NT2/D1 (cell line): ENCODE measurements around the gene ESAM.
"Not testable (repeated sequence)": the region's sequence is repeated elsewhere in the genome, so short reads cannot be mapped to it uniquely, and the experiment has no call there.

Source experiments
- DNase-seq: peaks from one replicate; pipeline ENCODE4 v3.0.0-alpha.2; 2011; ENCODE audit warnings: low read depth, low spot score
- H3K27me3 ChIP-seq: 2 replicates; pipeline ENCODE4 v1.6.0; 2011; ENCODE audit warnings: mild to moderate bottlenecking; ENCODE audit not compliant: insufficient read length, insufficient read depth
- H3K36me3 ChIP-seq: 2 replicates; pipeline ENCODE4 v1.6.1; 2011; ENCODE audit warnings: mild to moderate bottlenecking, low read length, mixed read lengths; ENCODE audit not compliant: insufficient read depth, insufficient read length
- H3K4me1 ChIP-seq: 2 replicates; pipeline ENCODE4 v1.5.1; 2011; ENCODE audit not compliant: insufficient read depth, insufficient read length
- H3K4me3 ChIP-seq: 2 replicates; pipeline ENCODE4 v1.5.1; 2011; ENCODE audit warnings: low read depth; ENCODE audit not compliant: insufficient read length
- H3K9ac ChIP-seq: 2 replicates; pipeline ENCODE4 v1.6.0; 2011; ENCODE audit warnings: low read depth; ENCODE audit not compliant: insufficient read length
- H3K9me3 ChIP-seq: 2 replicates; pipeline ENCODE4 v1.5.1; 2011; ENCODE audit warnings: mild to moderate bottlenecking, low read length; ENCODE audit not compliant: insufficient read depth
- SUZ12 ChIP-seq: IDR thresholded peaks from 2 replicates; pipeline ENCODE4 v1.6.1; 2011; ENCODE audit not compliant: insufficient read length, insufficient read depth; ENCODE audit errors: extremely low read depth
- YY1 ChIP-seq: IDR thresholded peaks from 2 replicates; pipeline ENCODE4 v1.6.1; 2011; ENCODE audit not compliant: insufficient read length, insufficient read depth
- ZNF274 ChIP-seq: IDR thresholded peaks from 2 replicates; pipeline ENCODE4 v1.6.1; 2011; ENCODE audit warnings: mild to moderate bottlenecking, low read depth, low read length

Gene ESAM

GRCh38 chr11:124788521-124788920 lies 26.4 kb upstream of the ESAM start:
- no peak overlapping the region for H3K4me3 ChIP-seq
- no peak for DNase-seq

GRCh38 chr11:124784051-124784450 lies 22.0 kb upstream of the ESAM start:
- H3K4me1 ChIP-seq, result no peaks in the 10 kb centered on the region
- H3K4me3 ChIP-seq, result no peak overlapping the region
- no peaks in the 10 kb centered on the region for H3K27me3 ChIP-seq
- DNase-seq, result no peak
- H3K36me3 ChIP-seq, result peaks cover 4% of the 10 kb centered on the region
- no peak overlapping the region for H3K9ac ChIP-seq
- no peaks in the 10 kb centered on the region for H3K9me3 ChIP-seq
- TF ChIP-seq SUZ12 (no peak), ZNF274 (no peak)

More at GRCh38 chr11:124788521-124788920, 26.4 kb upstream of the ESAM start:
- Histone ChIP-seq H3K36me3 (peaks cover 4% of the 10 kb centered on the region), H3K27me3 (no peaks in the 10 kb centered on the region), H3K9me3 (no peaks in the 10 kb centered on the region), H3K4me1 (no peaks in the 10 kb centered on the region), H3K9ac (no peak overlapping the region)
- TF ChIP-seq SUZ12 (no peak), YY1 (no peak), ZNF274 (no peak)

DNA sequence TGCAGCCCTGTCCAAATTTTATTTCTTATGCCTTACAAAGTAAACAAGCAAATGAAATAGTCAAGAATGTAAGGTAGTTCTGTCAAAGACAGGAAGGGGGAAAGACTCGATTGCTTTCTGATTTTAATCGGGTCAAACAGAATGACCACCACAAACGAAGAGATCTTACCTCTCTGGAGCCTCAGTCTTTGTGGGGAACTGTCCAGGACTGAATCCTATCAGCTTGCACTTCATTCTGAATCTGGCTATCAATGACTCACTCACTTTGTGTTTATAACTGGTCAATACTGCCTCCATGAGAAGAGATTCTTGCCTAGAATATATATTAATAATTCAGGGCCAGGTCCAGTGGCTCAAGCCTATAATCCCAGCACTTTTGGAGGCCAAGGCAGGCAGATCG lies 20.9 kb upstream of the ESAM start:
- no peak for TF ChIP-seq YY1
- TF ChIP-seq SUZ12, result no peak
- no peak for TF ChIP-seq ZNF274
- Histone ChIP-seq H3K4me1 (no peaks in the 10 kb centered on the region), H3K9ac (no peak overlapping the region), H3K4me3 (no peak overlapping the region), H3K9me3 (no peaks in the 10 kb centered on the region), H3K36me3 (peaks cover 8% of the 10 kb centered on the region), H3K27me3 (no peaks in the 10 kb centered on the region)
- DNase-seq, result no peak

DNA sequence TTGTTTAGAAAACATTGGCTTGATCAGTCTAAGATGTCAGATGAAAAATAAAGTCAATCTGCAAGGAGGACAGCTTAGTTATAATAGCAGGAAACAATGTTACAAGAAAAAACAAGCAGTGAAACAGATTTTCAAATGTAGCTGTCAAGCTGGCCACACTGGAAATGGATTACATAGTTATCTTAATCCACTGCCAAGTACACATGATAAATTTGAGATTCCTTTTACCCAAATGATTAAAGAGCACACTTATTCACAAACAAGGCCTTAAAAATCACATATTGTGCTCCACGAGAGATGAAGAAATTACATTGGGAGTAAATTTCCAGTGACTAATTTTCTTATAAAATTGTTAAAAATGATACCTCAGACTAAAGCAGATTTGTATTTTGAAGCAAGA lies 17.5 kb upstream of the ESAM start:
- Histone ChIP-seq H3K36me3 (peaks cover 20% of the 10 kb centered on the region), H3K9me3 (no peaks in the 10 kb centered on the region), H3K27me3 (no peaks in the 10 kb centered on the region), H3K9ac (no peak overlapping the region), H3K4me1 (no peaks in the 10 kb centered on the region), H3K4me3 (no peak overlapping the region)
- DNase-seq, result no peak
- TF ChIP-seq SUZ12 (no peak), YY1 (no peak), ZNF274 (no peak)

DNA sequence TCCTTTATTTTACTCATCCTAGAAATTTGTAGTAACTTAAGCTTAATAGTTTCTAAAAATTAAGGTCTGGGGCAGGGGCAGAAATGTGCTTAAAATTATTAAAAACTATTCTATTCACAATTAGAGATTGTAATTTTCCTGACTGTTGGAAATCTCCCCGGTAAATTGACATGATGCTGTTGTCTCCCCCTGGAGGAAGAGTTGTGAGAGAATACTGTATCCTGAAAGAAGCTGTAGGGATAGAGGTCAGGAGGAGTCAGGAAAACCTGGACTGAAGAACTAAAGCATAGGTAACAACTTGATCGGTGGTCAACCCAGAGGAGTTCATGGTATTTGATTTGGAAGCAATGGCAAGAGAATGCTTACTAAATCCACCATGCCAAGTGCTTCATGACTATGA lies 16.2 kb upstream of the ESAM start:
- no peak for TF ChIP-seq ZNF274
- TF ChIP-seq YY1, result no peak
- TF ChIP-seq SUZ12, result no peak
- Histone ChIP-seq H3K4me3 (no peak overlapping the region), H3K4me1 (no peaks in the 10 kb centered on the region), H3K36me3 (peaks cover 27% of the 10 kb centered on the region), H3K9ac (no peak overlapping the region), H3K9me3 (no peaks in the 10 kb centered on the region), H3K27me3 (no peaks in the 10 kb centered on the region)
- no peak for DNase-seq

- TF ChIP-seq YY1, result no peak
- no peak for TF ChIP-seq SUZ12
- TF ChIP-seq ZNF274, result no peak
- Histone ChIP-seq H3K9ac (no peak overlapping the region), H3K4me3 (no peak overlapping the region), H3K4me1 (no peaks in the 10 kb centered on the region), H3K27me3 (no peaks in the 10 kb centered on the region), H3K36me3 (peaks cover 36% of the 10 kb centered on the region), H3K9me3 (no peaks in the 10 kb centered on the region)
- DNase-seq, result no peak
These were observed 15.0 kb upstream of the ESAM start for GRCh38 chr11:124776865-124777645.

DNA sequence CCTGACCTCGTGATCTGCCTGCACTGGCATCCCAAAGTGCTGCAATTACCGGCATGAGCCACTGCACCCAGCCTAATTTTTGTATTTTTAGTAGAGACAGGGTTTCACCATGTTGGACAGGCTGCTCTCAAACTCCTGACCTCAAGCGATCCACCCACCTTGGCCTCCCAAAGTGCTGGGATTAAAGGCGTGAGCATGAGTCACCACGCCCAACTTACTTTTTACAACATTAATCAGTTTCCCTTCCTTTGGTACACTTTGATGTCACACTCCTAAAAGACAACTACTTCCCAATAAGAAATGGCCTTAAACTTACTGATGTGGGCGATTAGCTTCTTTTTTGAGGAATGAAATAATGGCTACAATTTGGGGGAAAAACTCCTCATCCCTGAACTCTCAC lies 8.9 kb upstream of the ESAM start:
- H3K9me3 ChIP-seq, H3K27me3 ChIP-seq, H3K4me1 ChIP-seq, H3K4me3 ChIP-seq, DNase-seq, H3K9ac ChIP-seq: not testable (repeated sequence)
- peaks cover 60% of the 10 kb centered on the region for H3K36me3 ChIP-seq
